ENCODE measurements around the gene CHEK2. TPM values are rescaled to one million over a fixed set of nuclear protein-coding genes. Genes with fewer than 3 reads are reported as not detected.

CHEK2 gene
- total RNA-seq, 1 experiment from 2014 or later, result 20.0 TPM

Small RNAs within 50 kb of the gene (small RNA-seq; reads per million reads assigned to genes)
- not detected for gene RN7SL162P

Other genes with a start within 250 kb of the CHEK2 start
- 0.13 and 0.24 TPM in 2 replicates for gene TTC28, start 62.0 kb downstream of the CHEK2 start, total RNA-seq (2014; rRNA removed; shearing (Covaris generic))
- gene HSCB, start 219 bp upstream of the CHEK2 start, total RNA-seq (2014; rRNA removed; shearing (Covaris generic)), result 24.5 and 33.7 TPM in 2 replicates
- 12.8 and 15.6 TPM in 2 replicates for gene CCDC117, start 30.9 kb upstream of the CHEK2 start, total RNA-seq (2014; rRNA removed; shearing (Covaris generic))
- gene XBP1, start 58.7 kb upstream of the CHEK2 start, total RNA-seq (2014; rRNA removed; shearing (Covaris generic)), result 60.9 and 71.8 TPM in 2 replicates
- 7.1 and 9.1 TPM in 2 replicates for gene ZNRF3, start 141.8 kb upstream of the CHEK2 start, total RNA-seq (2014; rRNA removed; shearing (Covaris generic))

Measured in HT1080 (cell line).